ENCODE results near the gene COQ4. TPM values are rescaled to one million over a fixed set of nuclear protein-coding genes. Genes with fewer than 3 reads are reported as not detected.

The COQ4 gene
- total RNA-seq, 1 donor from 2014 or later, result 46.6 TPM

- peaks cover 3% of the 10 kb centered on the region for H3K27me3 Mint-ChIP-seq (ENCODE audit: unreplicated experiment)
- no peak for DNase-seq (ENCODE audit: low spot score)
- peaks cover 15% of the 10 kb centered on the region for H3K36me3 Mint-ChIP-seq (ENCODE audit: low read depth, unreplicated experiment)
Measured at GRCh38 chr9:128349772-128350171, 27.1 kb downstream of the COQ4 start.

GRCh38 chr9:128355451-128355850, 32.8 kb downstream of the COQ4 start:
- Mint-ChIP-seq H3K36me3 (ENCODE audit: low read depth, unreplicated experiment) (peaks cover 11% of the 10 kb centered on the region), H3K27ac (ENCODE audit: unreplicated experiment) (no peak overlapping the region), H3K9me3 (ENCODE audit: unreplicated experiment) (no peaks in the 10 kb centered on the region), H3K4me1 (ENCODE audit: unreplicated experiment) (no peaks in the 10 kb centered on the region), H3K4me3 (ENCODE audit: unreplicated experiment) (no peak overlapping the region), H3K27me3 (ENCODE audit: unreplicated experiment) (no peaks in the 10 kb centered on the region)
- DNase-seq (ENCODE audit: low spot score), result no peak
- no peak for TF ChIP-seq CTCF (IDR thresholded peaks at IDR 0.05; ENCODE audit: unreplicated experiment)

More at GRCh38 chr9:128349772-128350171, 27.1 kb downstream of the COQ4 start:
- Mint-ChIP-seq H3K4me1 (ENCODE audit: unreplicated experiment) (no peaks in the 10 kb centered on the region), H3K4me3 (ENCODE audit: unreplicated experiment) (no peak overlapping the region), H3K9me3 (ENCODE audit: unreplicated experiment) (no peaks in the 10 kb centered on the region), H3K27ac (ENCODE audit: unreplicated experiment) (no peak overlapping the region)
- no peak for TF ChIP-seq CTCF (IDR thresholded peaks at IDR 0.05; ENCODE audit: unreplicated experiment)

GRCh38 chr9:128358090-128358489, 35.5 kb downstream of the COQ4 start:
- Mint-ChIP-seq H3K4me1 (ENCODE audit: unreplicated experiment) (no peaks in the 10 kb centered on the region), H3K36me3 (ENCODE audit: low read depth, unreplicated experiment) (peaks cover 9% of the 10 kb centered on the region), H3K27me3 (ENCODE audit: unreplicated experiment) (peaks cover 4% of the 10 kb centered on the region), H3K4me3 (ENCODE audit: unreplicated experiment) (no peak overlapping the region), H3K9me3 (ENCODE audit: unreplicated experiment) (no peaks in the 10 kb centered on the region), H3K27ac (ENCODE audit: unreplicated experiment) (no peak overlapping the region)
- TF ChIP-seq CTCF (IDR thresholded peaks at IDR 0.05; ENCODE audit: unreplicated experiment), result no peak
- no peak for DNase-seq (ENCODE audit: low spot score)

GRCh38 chr9:128358861-128359260, 36.2 kb downstream of the COQ4 start:
- Mint-ChIP-seq H3K27ac (ENCODE audit: unreplicated experiment) (no peak overlapping the region), H3K36me3 (ENCODE audit: low read depth, unreplicated experiment) (peaks cover 9% of the 10 kb centered on the region), H3K27me3 (ENCODE audit: unreplicated experiment) (peaks cover 7% of the 10 kb centered on the region), H3K4me1 (ENCODE audit: unreplicated experiment) (no peaks in the 10 kb centered on the region), H3K4me3 (ENCODE audit: unreplicated experiment) (no peak overlapping the region), H3K9me3 (ENCODE audit: unreplicated experiment) (no peaks in the 10 kb centered on the region)
- no peak for DNase-seq (ENCODE audit: low spot score)
- no peak for TF ChIP-seq CTCF (IDR thresholded peaks at IDR 0.05; ENCODE audit: unreplicated experiment)

GRCh38 chr9:128360826-128361225, 38.2 kb downstream of the COQ4 start:
- H3K36me3 Mint-ChIP-seq (ENCODE audit: low read depth, unreplicated experiment), result peaks cover 9% of the 10 kb centered on the region
- no peaks in the 10 kb centered on the region for H3K9me3 Mint-ChIP-seq (ENCODE audit: unreplicated experiment)
- TF ChIP-seq CTCF (IDR thresholded peaks at IDR 0.05; ENCODE audit: unreplicated experiment), result no peak
- H3K4me3 Mint-ChIP-seq (ENCODE audit: unreplicated experiment), result no peak overlapping the region
- no peak overlapping the region for H3K27ac Mint-ChIP-seq (ENCODE audit: unreplicated experiment)
- peaks cover 2% of the 10 kb centered on the region for H3K4me1 Mint-ChIP-seq (ENCODE audit: unreplicated experiment)
- peaks cover 8% of the 10 kb centered on the region for H3K27me3 Mint-ChIP-seq (ENCODE audit: unreplicated experiment)
- DNase-seq (ENCODE audit: low spot score), result no peak
